SK-N-SH treated with all-trans-retinoic acid at 6 μM for 48 hours (cell line): ENCODE results near the gene ADSS1.

Experiments used
- ATAC-seq: fragments of 200-7000 bp; cut with Tn5 transposase; 3 replicates; pipeline ENCODE4 v1.9.1; 2020; ENCODE audit warnings: mild to moderate bottlenecking, moderate library complexity
- ARNTL ChIP-seq: fragments of 450-650 bp; formaldehyde crosslinking; IDR thresholded peaks from 2 replicates; pipeline ENCODE4 v1.5.0; 2020; ENCODE audit warnings: low read depth, mild to moderate bottlenecking, moderate library complexity, borderline replicate concordance
- BACH2 ChIP-seq: fragments of 250-450 bp; sonication (Bioruptor Pico); IDR thresholded peaks from 2 replicates; pipeline ENCODE4 v1.9.0; 2021; ENCODE audit warnings: mild to moderate bottlenecking, borderline replicate concordance
- CSDC2 ChIP-seq: fragments of 250-450 bp; sonication (Bioruptor Pico); IDR thresholded peaks from 2 replicates; pipeline ENCODE4 v1.5.0; 2020; ENCODE audit warnings: mild to moderate bottlenecking, moderate library complexity
- ESRRG ChIP-seq: fragments of 250-450 bp; sonication (Bioruptor Pico); IDR thresholded peaks from 2 replicates; pipeline ENCODE4 v1.6.1; 2021; ENCODE audit warnings: mild to moderate bottlenecking
- OSR1 ChIP-seq: fragments of 250-450 bp; sonication (Bioruptor Pico); IDR thresholded peaks from 2 replicates; pipeline ENCODE4 v1.8.0; 2022; ENCODE audit warnings: moderate library complexity, mild to moderate bottlenecking, inconsistent platforms
- PPARA ChIP-seq: fragments of 250-450 bp; sonication (Bioruptor Pico); IDR thresholded peaks from 2 replicates; pipeline ENCODE4 v1.5.0; 2020; ENCODE audit warnings: mild to moderate bottlenecking, borderline replicate concordance
- RARB ChIP-seq: fragments of 250-450 bp; sonication (Bioruptor Pico); IDR thresholded peaks from 2 replicates; pipeline ENCODE4 v1.8.0; 2021; ENCODE audit warnings: mild to moderate bottlenecking, moderate library complexity
- SNAI2 ChIP-seq: fragments of 250-450 bp; sonication (Bioruptor Pico); IDR thresholded peaks from 2 replicates; pipeline ENCODE4 v1.5.0; 2020; ENCODE audit warnings: mild to moderate bottlenecking, moderate library complexity
- TCF4 ChIP-seq: fragments of 250-450 bp; sonication (Bioruptor Pico); IDR thresholded peaks from 2 replicates; pipeline ENCODE4 v1.8.0; 2021; ENCODE audit warnings: mild to moderate bottlenecking, moderate library complexity, borderline replicate concordance
- TOX ChIP-seq: fragments of 250-450 bp; sonication (Bioruptor Pico); IDR thresholded peaks from 2 replicates; pipeline ENCODE4 v1.8.0; 2021; ENCODE audit warnings: mild to moderate bottlenecking, moderate library complexity, borderline replicate concordance
- ZC3H10 ChIP-seq: fragments of 250-450 bp; sonication (Bioruptor Pico); IDR thresholded peaks from 2 replicates; pipeline ENCODE4 v1.5.1; 2021; ENCODE audit warnings: mild to moderate bottlenecking, moderate library complexity
- ZFP3 ChIP-seq: fragments of 250-450 bp; sonication (Bioruptor Pico); IDR thresholded peaks from 2 replicates; pipeline ENCODE4 v1.5.0; 2020; ENCODE audit warnings: mild to moderate bottlenecking, moderate library complexity
- ZFP30 ChIP-seq: fragments of 450-650 bp; formaldehyde crosslinking; IDR thresholded peaks from 2 replicates; pipeline ENCODE4 v1.5.0; 2022; ENCODE audit warnings: mild to moderate bottlenecking, moderate library complexity
- ZNF565 ChIP-seq: fragments of 450-650 bp; formaldehyde crosslinking; conservative IDR thresholded peaks from 2 replicates; pipeline ENCODE4 v1.5.0; 2020; ENCODE audit warnings: low read depth, mild to moderate bottlenecking, moderate library complexity
- ZNF70 ChIP-seq: fragments of 450-650 bp; formaldehyde crosslinking; IDR thresholded peaks from 2 replicates; pipeline ENCODE4 v1.5.0; 2020; ENCODE audit warnings: mild to moderate bottlenecking, moderate library complexity
- ZNF8 ChIP-seq: fragments of 450-650 bp; formaldehyde crosslinking; IDR thresholded peaks from 2 replicates; pipeline ENCODE4 v1.5.0; 2020; ENCODE audit warnings: mild to moderate bottlenecking, moderate library complexity
- TF ChIP-seq, protein P1 (sequence below): fragments of 250-450 bp; sonication (Bioruptor Pico); IDR thresholded peaks from 2 replicates; pipeline ENCODE4 v1.5.0; 2020; ENCODE audit warnings: mild to moderate bottlenecking, moderate library complexity
- TF ChIP-seq, protein P2 (sequence below): fragments of 250-450 bp; sonication (Bioruptor Pico); IDR thresholded peaks from 2 replicates; pipeline ENCODE4 v1.5.1; 2021; ENCODE audit warnings: mild to moderate bottlenecking, moderate library complexity
- TF ChIP-seq, protein P3 (sequence below): fragments of 250-450 bp; sonication (Bioruptor Pico); IDR thresholded peaks from 2 replicates; pipeline ENCODE4 v1.8.0; 2021; ENCODE audit warnings: low read depth, mild to moderate bottlenecking, moderate library complexity, borderline replicate concordance

ADSS1 gene

DNA sequence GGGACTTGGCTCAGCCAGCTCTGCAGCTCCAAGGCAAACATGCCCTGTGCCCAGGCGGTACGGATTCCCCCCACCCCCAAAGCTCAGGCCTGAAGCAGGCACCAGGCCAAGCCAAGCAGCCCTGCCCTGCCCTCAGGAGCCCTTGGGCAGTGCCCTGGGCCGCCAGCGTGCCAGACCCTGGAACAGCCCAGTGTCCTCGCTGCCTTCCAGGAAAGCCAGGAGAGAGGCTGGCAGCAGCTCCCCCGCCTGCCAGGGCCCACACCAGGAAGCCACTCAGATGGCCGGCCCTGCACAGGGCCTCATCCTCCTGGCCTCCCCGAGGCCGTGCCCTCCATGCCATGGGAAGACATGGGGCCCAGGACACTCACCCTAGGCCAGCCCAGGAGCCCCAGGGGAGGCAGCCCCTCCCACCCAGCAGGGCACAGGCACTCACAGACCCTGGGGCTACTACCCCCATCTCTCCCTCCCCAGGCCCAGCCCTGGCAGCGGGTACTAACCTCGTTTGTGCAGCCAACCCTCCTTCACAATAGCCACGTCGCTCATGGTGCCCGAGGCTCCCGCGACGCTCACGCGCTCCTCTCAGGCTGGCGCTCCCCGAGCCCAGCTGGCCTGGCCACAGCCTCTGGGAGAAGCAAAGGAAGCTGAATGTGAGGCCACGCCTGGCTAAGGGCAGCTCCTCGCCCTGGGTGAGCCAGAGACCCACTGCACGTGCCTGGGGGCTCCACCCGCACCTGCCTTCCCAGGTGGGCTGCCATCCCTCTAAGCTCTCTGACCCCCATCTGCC lies 68.3 kb downstream of the ADSS1 start (continued):
- TF ChIP-seq, protein P1, sequence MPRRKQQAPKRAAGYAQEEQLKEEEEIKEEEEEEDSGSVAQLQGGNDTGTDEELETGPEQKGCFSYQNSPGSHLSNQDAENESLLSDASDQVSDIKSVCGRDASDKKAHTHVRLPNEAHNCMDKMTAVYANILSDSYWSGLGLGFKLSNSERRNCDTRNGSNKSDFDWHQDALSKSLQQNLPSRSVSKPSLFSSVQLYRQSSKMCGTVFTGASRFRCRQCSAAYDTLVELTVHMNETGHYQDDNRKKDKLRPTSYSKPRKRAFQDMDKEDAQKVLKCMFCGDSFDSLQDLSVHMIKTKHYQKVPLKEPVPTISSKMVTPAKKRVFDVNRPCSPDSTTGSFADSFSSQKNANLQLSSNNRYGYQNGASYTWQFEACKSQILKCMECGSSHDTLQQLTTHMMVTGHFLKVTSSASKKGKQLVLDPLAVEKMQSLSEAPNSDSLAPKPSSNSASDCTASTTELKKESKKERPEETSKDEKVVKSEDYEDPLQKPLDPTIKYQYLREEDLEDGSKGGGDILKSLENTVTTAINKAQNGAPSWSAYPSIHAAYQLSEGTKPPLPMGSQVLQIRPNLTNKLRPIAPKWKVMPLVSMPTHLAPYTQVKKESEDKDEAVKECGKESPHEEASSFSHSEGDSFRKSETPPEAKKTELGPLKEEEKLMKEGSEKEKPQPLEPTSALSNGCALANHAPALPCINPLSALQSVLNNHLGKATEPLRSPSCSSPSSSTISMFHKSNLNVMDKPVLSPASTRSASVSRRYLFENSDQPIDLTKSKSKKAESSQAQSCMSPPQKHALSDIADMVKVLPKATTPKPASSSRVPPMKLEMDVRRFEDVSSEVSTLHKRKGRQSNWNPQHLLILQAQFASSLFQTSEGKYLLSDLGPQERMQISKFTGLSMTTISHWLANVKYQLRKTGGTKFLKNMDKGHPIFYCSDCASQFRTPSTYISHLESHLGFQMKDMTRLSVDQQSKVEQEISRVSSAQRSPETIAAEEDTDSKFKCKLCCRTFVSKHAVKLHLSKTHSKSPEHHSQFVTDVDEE: no peak
- TF ChIP-seq ARNTL (CRISPR knock-in tag): no peak
- TF ChIP-seq ZC3H10 (CRISPR knock-in tag): no peak
- TF ChIP-seq RARB (CRISPR knock-in tag): no peak
- TF ChIP-seq CSDC2: no peak
- no peak for TF ChIP-seq TOX (CRISPR knock-in tag)
- TF ChIP-seq ZNF8 (CRISPR knock-in tag): no peak

DNA sequence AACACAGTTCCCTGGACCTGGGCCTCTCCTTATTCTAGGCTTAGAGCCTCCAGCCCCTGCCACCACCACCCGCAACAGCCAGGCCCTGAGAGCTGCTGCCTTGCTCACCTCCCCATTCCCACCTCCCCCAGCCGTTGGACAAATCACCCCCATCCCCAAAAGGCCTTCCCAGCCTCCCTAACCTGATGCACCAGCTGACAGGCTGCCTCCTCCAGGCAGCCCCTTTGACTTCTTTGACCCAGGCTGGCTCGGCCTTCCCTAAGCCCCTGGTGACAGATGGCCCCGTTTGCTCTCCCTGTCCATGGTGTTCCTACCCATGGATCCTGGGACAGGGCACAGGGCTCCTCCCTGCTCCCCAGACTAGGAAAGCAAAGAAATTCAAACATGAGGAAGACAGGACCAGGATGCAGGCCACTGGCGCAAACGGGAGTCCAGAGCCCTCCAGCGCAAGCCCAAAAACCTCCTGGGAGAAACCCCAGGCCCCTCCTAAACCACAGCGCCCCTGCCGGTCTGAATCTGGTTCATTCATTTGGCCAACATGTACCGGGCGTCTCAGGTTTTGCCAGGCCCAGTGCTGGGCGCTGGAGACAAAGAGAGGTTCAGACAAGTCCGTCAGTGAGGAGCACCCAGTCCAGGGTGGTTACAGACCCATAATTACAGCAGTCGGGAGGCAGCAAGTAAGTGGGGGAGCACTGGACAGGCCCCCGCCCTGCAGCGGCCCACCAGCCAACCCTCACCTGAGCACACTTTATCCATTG lies 69.1 kb downstream of the ADSS1 start:
- ATAC-seq: no peak
- TF ChIP-seq OSR1 (CRISPR knock-in tag): no peak

DNA sequence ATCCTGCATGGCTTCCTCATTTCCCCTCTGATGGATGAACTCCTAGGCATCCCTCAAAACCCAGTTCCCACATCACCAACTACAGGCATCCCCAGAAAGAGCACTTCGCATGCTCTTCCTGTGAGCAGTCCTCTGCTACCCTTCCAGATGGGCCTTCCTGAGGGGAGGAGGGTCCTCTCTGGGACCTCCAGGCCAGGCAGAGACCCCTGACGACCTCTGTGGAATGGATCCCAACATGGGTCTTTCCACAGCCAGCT lies 69.6 kb downstream of the ADSS1 start:
- TF ChIP-seq TCF4 (CRISPR knock-in tag): no peak
- peak; percentile 99 for TF ChIP-seq ZFP3 (CRISPR knock-in tag)
- no peak for TF ChIP-seq ZNF8 (CRISPR knock-in tag)
- TF ChIP-seq, all 23 proteins: peak for 1
- ATAC-seq: no peak

DNA sequence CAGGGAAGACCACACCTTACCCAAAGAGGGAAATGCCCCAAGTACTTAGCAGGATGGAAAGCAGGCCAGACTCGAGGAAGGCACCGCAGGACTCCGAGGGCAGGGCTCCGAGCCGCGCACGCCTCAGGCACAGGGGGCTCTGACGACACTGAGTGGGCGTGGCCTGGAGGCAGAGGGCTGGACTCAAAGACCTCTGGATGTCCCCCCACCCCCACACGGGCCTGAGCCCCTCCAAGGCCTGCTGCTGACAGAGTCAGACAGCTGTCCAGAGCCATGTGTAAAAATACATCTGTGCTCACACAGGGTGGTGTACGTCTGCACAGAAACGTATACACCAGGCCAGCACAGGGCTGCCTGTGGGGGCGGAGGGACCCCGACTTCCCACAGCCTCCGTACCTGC lies 70.1 kb downstream of the ADSS1 start:
- TF ChIP-seq, protein P2, sequence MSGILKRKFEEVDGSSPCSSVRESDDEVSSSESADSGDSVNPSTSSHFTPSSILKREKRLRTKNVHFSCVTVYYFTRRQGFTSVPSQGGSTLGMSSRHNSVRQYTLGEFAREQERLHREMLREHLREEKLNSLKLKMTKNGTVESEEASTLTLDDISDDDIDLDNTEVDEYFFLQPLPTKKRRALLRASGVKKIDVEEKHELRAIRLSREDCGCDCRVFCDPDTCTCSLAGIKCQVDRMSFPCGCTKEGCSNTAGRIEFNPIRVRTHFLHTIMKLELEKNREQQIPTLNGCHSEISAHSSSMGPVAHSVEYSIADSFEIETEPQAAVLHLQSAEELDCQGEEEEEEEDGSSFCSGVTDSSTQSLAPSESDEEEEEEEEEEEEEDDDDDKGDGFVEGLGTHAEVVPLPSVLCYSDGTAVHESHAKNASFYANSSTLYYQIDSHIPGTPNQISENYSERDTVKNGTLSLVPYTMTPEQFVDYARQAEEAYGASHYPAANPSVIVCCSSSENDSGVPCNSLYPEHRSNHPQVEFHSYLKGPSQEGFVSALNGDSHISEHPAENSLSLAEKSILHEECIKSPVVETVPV (CRISPR knock-in tag): no peak
- TF ChIP-seq ZNF565 (CRISPR knock-in tag) (no peak), SNAI2 (CRISPR knock-in tag) (no peak), CSDC2 (no peak), ZC3H10 (CRISPR knock-in tag) (no peak), ESRRG (no peak), BACH2 (CRISPR knock-in tag) (no peak)
- TF ChIP-seq, protein P1: no peak
- TF ChIP-seq, all 23 proteins: peak for 0
- ATAC-seq: peak; percentile 67

DNA sequence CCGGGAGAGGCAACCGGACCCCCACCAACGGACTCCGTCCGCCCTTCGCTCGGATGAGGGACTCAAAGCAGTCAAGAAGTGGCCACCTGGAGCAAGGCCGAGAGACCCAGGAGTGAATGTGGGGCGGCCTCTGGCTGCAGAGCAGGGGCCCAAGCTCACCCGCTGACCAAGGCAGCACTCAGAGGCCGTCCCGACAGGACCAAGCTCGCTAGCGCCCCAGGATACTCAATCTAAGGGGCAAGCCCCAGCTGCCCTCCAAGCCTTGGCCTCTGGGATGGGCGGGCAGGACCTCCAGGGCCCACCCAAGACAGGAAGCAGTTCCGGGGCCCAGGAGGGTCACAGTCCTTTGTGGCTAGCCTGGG lies 70.6 kb downstream of the ADSS1 start:
- ATAC-seq: peak; percentile 66
- TF ChIP-seq SNAI2 (CRISPR knock-in tag) (no peak), ARNTL (CRISPR knock-in tag) (no peak), PPARA (CRISPR knock-in tag) (no peak), BACH2 (CRISPR knock-in tag) (no peak), ZNF8 (CRISPR knock-in tag) (no peak), CSDC2 (no peak), RARB (CRISPR knock-in tag) (no peak), ZNF565 (CRISPR knock-in tag) (no peak), ZNF70 (no peak), TOX (CRISPR knock-in tag) (no peak), OSR1 (CRISPR knock-in tag) (no peak), ZFP30 (CRISPR knock-in tag) (no peak)
- TF ChIP-seq, protein P3, sequence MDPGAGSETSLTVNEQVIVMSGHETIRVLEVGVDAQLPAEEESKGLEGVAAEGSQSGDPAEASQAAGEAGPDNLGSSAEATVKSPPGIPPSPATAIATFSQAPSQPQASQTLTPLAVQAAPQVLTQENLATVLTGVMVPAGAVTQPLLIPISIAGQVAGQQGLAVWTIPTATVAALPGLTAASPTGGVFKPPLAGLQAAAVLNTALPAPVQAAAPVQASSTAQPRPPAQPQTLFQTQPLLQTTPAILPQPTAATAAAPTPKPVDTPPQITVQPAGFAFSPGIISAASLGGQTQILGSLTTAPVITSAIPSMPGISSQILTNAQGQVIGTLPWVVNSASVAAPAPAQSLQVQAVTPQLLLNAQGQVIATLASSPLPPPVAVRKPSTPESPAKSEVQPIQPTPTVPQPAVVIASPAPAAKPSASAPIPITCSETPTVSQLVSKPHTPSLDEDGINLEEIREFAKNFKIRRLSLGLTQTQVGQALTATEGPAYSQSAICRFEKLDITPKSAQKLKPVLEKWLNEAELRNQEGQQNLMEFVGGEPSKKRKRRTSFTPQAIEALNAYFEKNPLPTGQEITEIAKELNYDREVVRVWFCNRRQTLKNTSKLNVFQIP: no peak
- TF ChIP-seq, protein P1: no peak
